OCI-LY1 (cell line): ENCODE measurements around the gene POLR1E.

Experiments
- H2AFZ ChIP-seq: fragments of 200-600 bp; sonication (generic), shearing (Covaris generic); 2 replicates; pipeline ENCODE4 v1.6.0; 2014; ENCODE audit warnings: antibody characterized with exemption, mild to moderate bottlenecking, low read length
- H3F3A ChIP-seq: fragments of 200-600 bp; sonication (generic), shearing (Covaris generic); 2 replicates; pipeline ENCODE4 v1.6.0; 2014; ENCODE audit warnings: mild to moderate bottlenecking, antibody characterized with exemption, low read length, moderate library complexity; ENCODE audit not compliant: insufficient read depth
- H3K27ac ChIP-seq: fragments of 200-600 bp; sonication (generic); 2 replicates; pipeline ENCODE4 v1.5.1; 2014; ENCODE audit warnings: low read length, mixed run types, mild to moderate bottlenecking, low read depth; ENCODE audit not compliant: poor library complexity, severe bottlenecking
- H3K27me3 ChIP-seq: fragments of 200-600 bp; sonication (generic); 2 replicates; pipeline ENCODE4 v1.6.0; 2014; ENCODE audit warnings: antibody characterized with exemption, mild to moderate bottlenecking, low read length, moderate library complexity; ENCODE audit not compliant: insufficient read depth
- H3K36me3 ChIP-seq: fragments of 200-600 bp; sonication (generic); 2 replicates; pipeline ENCODE4 v1.6.1; 2014; ENCODE audit warnings: mild to moderate bottlenecking, antibody characterized with exemption, low read length, moderate library complexity, mixed read lengths; ENCODE audit not compliant: insufficient read depth
- H3K4me1 ChIP-seq: fragments of 200-600 bp; sonication (generic); 2 replicates; pipeline ENCODE4 v1.5.1; 2014; ENCODE audit warnings: mild to moderate bottlenecking, low read length, moderate library complexity; ENCODE audit not compliant: insufficient read depth, severe bottlenecking
- H3K4me2 ChIP-seq: fragments of 200-600 bp; sonication (generic), shearing (Covaris generic); 2 replicates; pipeline ENCODE4 v1.6.1; 2014; ENCODE audit warnings: low read length
- H3K4me3 ChIP-seq: fragments of 200-600 bp; sonication (generic); 2 replicates; pipeline ENCODE4 v1.5.1; 2014; ENCODE audit warnings: low read length, low read depth, mild to moderate bottlenecking, mixed read lengths; ENCODE audit not compliant: poor library complexity, severe bottlenecking
- H3K79me2 ChIP-seq: fragments of 200-600 bp; shearing (Covaris generic); 2 replicates; pipeline ENCODE4 v1.6.1; 2016; ENCODE audit warnings: mixed run types, low read length, mixed read lengths; ENCODE audit not compliant: insufficient read depth
- H3K9ac ChIP-seq: fragments of 200-600 bp; sonication (generic), shearing (Covaris generic); 2 replicates; pipeline ENCODE4 v1.6.1; 2014; ENCODE audit warnings: mild to moderate bottlenecking, low read length, mixed read lengths
- H3K9me2 ChIP-seq: fragments of 200-600 bp; sonication (generic), shearing (Covaris generic); 2 replicates; pipeline ENCODE4 v1.6.1; 2014; ENCODE audit warnings: low read depth, mild to moderate bottlenecking, low read length, mixed read lengths
- H3K9me3 ChIP-seq: fragments of 200-600 bp; shearing (Covaris generic); 2 replicates; pipeline ENCODE4 v1.6.1; 2014; ENCODE audit warnings: low read length, mixed read lengths
- H4K20me1 ChIP-seq: fragments of 200-600 bp; sonication (generic), shearing (Covaris generic); 2 replicates; pipeline ENCODE4 v1.6.0; 2016; ENCODE audit warnings: mild to moderate bottlenecking, low read length; ENCODE audit not compliant: insufficient read depth
- EZH2 ChIP-seq: fragments of 200-600 bp; sonication (generic), shearing (Covaris generic); IDR thresholded peaks from 2 replicates; pipeline ENCODE4 v1.8.0; 2017; ENCODE audit warnings: borderline replicate concordance, mixed run types, mild to moderate bottlenecking, antibody characterized with exemption, low read length, moderate library complexity, mixed read lengths
- TF ChIP-seq, protein P1 (sequence below): fragments of 200-600 bp; sonication (generic), shearing (Covaris generic); IDR thresholded peaks from 2 replicates; pipeline ENCODE4 v1.5.1; 2017; ENCODE audit warnings: mild to moderate bottlenecking, antibody characterized with exemption, low read length, moderate library complexity, mixed read lengths

POLR1E gene

DNA sequence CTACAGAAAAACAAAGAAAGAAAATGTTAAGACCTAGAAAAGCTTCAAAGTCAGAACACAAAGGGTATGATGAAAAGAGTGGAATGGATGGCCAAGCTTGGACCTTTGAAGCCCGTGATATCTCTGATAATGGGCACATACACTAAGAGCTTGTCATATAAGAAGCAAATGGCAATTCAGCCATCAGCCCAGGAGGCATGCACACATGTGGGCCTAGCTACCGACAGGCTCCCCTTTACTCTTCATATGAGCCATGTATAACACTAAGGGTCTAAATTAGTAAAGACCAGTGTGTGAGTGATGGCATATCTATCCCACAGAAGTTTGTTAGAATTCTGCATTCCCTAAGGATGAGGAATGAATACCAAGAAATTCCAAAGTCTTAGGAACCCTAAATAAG lies 43.2 kb upstream of the POLR1E start:
- H3K36me3 ChIP-seq: peaks cover 78% of the 10 kb centered on the region
- H3K4me3 ChIP-seq: no peak overlapping the region
- no peaks in the 10 kb centered on the region for H3K9me2 ChIP-seq
- H3K79me2 ChIP-seq: peaks cover 13% of the 10 kb centered on the region
- no peak overlapping the region for H3K9ac ChIP-seq
- H3K27ac ChIP-seq: no peak overlapping the region
- H3F3A ChIP-seq: no peaks in the 10 kb centered on the region
- H3K4me2 ChIP-seq: no peak overlapping the region
- H3K4me1 ChIP-seq: peaks cover 5% of the 10 kb centered on the region
- no peak for TF ChIP-seq EZH2
- no peaks in the 10 kb centered on the region for H3K27me3 ChIP-seq
- no peaks in the 10 kb centered on the region for H4K20me1 ChIP-seq
- no peaks in the 10 kb centered on the region for H3K9me3 ChIP-seq
- no peak overlapping the region for H2AFZ ChIP-seq

DNA sequence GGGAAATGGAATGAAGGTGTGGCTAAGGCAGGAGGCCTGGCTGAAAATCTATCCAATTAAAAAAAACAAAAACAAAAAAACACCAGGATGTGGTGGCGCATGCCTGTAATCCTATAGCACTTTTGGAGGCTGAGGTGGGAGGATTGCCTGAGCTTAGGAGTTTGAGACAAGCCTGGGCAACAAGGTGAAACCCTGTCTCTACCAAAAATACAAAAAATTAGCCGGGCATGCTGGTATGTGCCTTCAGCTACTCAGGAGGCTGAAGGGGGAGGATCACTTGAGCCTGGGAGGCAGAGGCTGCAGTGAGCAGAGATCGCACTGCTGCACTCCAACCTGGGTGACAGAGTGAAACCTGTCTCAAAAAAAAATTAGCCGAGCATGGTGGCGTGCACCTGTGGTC lies 42.2 kb upstream of the POLR1E start:
- Histone ChIP-seq H3K4me1 (peaks cover 5% of the 10 kb centered on the region), H4K20me1 (no peaks in the 10 kb centered on the region), H3K27ac (no peak overlapping the region), H2AFZ (no peak overlapping the region), H3K27me3 (no peaks in the 10 kb centered on the region), H3K4me3 (no peak overlapping the region), H3K4me2 (no peak overlapping the region), H3K9me3 (no peaks in the 10 kb centered on the region), H3K79me2 (peaks cover 22% of the 10 kb centered on the region), H3K9ac (no peak overlapping the region), H3K36me3 (peaks cover 77% of the 10 kb centered on the region), H3K9me2 (no peaks in the 10 kb centered on the region), H3F3A (no peaks in the 10 kb centered on the region)
- TF ChIP-seq EZH2: no peak
- TF ChIP-seq, protein P1, sequence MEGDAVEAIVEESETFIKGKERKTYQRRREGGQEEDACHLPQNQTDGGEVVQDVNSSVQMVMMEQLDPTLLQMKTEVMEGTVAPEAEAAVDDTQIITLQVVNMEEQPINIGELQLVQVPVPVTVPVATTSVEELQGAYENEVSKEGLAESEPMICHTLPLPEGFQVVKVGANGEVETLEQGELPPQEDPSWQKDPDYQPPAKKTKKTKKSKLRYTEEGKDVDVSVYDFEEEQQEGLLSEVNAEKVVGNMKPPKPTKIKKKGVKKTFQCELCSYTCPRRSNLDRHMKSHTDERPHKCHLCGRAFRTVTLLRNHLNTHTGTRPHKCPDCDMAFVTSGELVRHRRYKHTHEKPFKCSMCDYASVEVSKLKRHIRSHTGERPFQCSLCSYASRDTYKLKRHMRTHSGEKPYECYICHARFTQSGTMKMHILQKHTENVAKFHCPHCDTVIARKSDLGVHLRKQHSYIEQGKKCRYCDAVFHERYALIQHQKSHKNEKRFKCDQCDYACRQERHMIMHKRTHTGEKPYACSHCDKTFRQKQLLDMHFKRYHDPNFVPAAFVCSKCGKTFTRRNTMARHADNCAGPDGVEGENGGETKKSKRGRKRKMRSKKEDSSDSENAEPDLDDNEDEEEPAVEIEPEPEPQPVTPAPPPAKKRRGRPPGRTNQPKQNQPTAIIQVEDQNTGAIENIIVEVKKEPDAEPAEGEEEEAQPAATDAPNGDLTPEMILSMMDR: no peak

- Histone ChIP-seq H3K4me3 (no peak overlapping the region), H2AFZ (no peak overlapping the region), H3K4me1 (peaks cover 6% of the 10 kb centered on the region), H3K4me2 (no peak overlapping the region), H3K36me3 (peaks cover 71% of the 10 kb centered on the region), H3K9me3 (no peaks in the 10 kb centered on the region), H3K9me2 (no peaks in the 10 kb centered on the region), H3K9ac (no peak overlapping the region), H3F3A (no peaks in the 10 kb centered on the region), H3K27me3 (no peaks in the 10 kb centered on the region), H4K20me1 (no peaks in the 10 kb centered on the region), H3K27ac (no peak overlapping the region), H3K79me2 (peaks cover 30% of the 10 kb centered on the region)
- TF ChIP-seq, protein P1: no peak
- no peak for TF ChIP-seq EZH2
These were observed 40.9 kb upstream of the POLR1E start for GRCh38 chr9:37444890-37445289.

- Histone ChIP-seq H3K27me3 (no peaks in the 10 kb centered on the region), H2AFZ (no peak overlapping the region), H3K4me3 (no peak overlapping the region), H3K36me3 (peaks cover 69% of the 10 kb centered on the region), H3K9ac (no peak overlapping the region), H3F3A (no peaks in the 10 kb centered on the region), H3K79me2 (peaks cover 36% of the 10 kb centered on the region), H3K9me3 (no peaks in the 10 kb centered on the region), H3K4me2 (no peak overlapping the region), H4K20me1 (no peaks in the 10 kb centered on the region), H3K9me2 (no peaks in the 10 kb centered on the region), H3K4me1 (peaks cover 7% of the 10 kb centered on the region), H3K27ac (no peak overlapping the region)
- TF ChIP-seq, protein P1: no peak
- no peak for TF ChIP-seq EZH2
These were observed 39.9 kb upstream of the POLR1E start for GRCh38 chr9:37445832-37446231.
